T-helper 22 cell (primary cell): Measurements from ENCODE around the gene CCDC3.

Experiments
- DNase-seq: peaks from one replicate; pipeline ENCODE4 v3.0.0-alpha.2; 2020; ENCODE audit warnings: low read depth

The CCDC3 gene

GRCh38 chr10:12922117-12922900, 79.2 kb downstream of the CCDC3 start:
- no peak for DNase-seq

DNA sequence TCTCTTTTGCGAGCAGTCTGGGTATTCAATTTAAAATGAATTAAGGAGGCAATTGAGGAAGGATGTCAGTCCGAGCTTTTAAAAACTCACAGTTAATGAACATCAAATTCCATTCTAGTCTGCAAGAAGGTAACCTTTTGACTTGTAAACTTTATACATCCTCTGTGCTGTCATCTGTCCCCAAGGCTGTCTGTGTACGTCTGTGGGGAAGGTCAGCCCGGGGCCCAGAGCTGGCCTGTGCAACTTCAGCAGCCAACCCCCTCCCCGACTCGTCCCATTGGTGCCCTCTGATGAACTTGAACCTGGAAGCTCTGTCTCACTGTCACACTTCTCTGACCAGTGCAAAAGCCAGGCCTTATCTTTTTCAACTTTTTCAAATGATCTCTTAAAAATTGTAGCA, 80.3 kb downstream of the CCDC3 start:
- no peak for DNase-seq

DNA sequence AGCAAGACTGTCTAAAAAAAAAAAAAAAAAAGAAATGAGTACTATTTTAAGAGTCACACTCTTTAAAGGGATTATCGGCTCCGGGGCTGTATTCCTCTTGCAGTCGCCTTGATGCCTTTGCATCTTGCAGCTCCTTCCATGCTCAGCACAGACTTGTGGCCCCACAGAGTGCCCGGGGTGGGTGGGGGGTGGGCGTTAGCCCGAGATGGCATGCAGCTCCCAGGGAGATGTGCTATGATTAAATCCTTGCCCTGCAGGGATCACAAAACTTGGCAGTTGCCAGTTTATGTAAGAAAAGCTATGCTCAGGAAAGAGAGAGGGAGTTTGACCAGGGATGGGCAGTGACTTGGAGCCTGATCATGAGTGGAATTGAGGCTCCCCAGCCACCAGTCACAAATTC, 81.9 kb downstream of the CCDC3 start:
- DNase-seq = no peak

GRCh38 chr10:12916587-12916986, 84.9 kb downstream of the CCDC3 start:
- no peak for DNase-seq

DNA sequence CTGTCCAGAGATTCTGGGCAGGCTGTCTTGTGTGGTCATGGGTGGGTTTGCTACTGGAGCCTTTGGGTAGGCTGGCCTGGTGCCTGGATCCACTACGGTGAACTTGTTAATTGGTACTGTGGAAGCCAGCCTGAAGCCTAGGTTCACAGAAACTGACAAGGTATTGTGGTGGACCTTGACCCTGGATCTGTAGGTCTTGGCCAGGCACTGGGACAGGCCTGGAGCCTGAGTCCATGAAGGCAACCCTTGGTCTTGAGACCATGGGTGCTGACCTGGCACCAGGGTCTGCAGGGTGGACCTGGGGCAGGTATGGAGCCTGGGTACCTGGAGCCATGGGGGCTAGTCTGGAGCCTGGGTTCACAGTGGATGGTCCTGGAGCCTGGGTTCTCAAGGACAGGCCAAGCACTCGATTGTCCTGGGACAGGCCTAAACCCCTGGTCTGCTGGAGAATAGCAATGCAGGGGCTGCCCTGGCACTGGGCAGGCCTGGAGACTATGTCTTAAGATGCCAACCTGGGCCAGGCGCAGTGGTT, 85.8 kb downstream of the CCDC3 start:
- no peak for DNase-seq

GRCh38 chr10:12914111-12914510, 87.4 kb downstream of the CCDC3 start:
- DNase-seq = no peak

GRCh38 chr10:12911795-12912194, 89.7 kb downstream of the CCDC3 start:
- DNase-seq = no peak

GRCh38 chr10:12910835-12911234, 90.7 kb downstream of the CCDC3 start:
- DNase-seq = no peak

- no peak for DNase-seq
These were observed 91.7 kb downstream of the CCDC3 start for GRCh38 chr10:12909836-12910185.

DNA sequence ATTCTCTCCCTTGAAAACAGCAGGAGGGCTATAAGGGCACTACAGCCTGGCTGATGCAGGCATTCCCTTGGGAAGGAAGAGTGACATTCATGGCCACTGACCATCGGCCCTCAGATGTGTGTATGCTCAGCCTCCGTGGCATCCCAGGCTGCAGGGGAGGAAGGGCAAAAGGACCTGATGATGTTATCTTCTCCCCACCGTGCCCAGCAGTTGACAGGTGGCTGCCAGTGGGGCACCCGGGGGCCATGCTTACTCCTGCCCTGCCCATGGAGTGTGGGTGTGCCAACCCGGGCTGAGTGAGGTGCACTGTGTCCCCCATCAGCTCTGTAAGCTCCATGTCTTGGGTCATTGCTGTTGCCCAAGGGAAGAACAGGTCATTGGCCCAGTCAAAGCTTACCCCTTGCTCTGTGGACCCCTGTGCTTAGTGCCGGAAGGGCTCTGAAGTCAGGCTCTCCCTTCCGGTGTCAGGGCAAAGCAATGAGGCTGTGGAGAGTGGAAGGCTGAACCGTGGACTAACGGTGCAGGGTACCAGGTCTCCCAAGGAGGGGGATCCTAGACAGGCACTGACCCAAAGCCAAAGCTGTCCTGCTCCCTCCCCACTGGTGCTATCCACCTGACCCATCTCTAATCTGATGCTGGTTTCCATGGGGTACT, 92.2 kb downstream of the CCDC3 start:
- no peak for DNase-seq

DNA sequence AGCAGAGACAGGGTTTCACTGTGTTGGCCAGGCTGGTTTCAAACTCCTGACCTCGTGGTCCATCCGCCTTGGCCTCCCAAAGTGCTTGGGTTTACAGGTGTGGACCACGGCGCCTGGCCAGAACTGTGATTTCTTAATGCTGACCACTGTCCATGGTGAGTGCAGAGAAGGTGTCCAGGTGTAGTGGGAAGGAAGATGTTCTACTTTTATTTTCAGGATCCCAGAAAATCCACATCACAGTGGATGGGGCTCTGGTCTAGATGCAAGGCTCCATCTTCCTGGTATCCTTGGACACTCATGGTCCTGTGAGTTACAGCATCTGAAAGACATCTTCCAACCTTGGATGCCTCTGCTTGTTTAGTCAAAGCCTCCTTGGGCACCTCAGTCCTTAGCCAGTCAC, 92.7 kb downstream of the CCDC3 start:
- no peak for DNase-seq

GRCh38 chr10:12907656-12908055, 93.9 kb downstream of the CCDC3 start:
- DNase-seq = no peak

GRCh38 chr10:12906051-12906541, 95.4 kb downstream of the CCDC3 start:
- DNase-seq = no peak

GRCh38 chr10:12905067-12905466, 96.4 kb downstream of the CCDC3 start:
- no peak for DNase-seq

DNA sequence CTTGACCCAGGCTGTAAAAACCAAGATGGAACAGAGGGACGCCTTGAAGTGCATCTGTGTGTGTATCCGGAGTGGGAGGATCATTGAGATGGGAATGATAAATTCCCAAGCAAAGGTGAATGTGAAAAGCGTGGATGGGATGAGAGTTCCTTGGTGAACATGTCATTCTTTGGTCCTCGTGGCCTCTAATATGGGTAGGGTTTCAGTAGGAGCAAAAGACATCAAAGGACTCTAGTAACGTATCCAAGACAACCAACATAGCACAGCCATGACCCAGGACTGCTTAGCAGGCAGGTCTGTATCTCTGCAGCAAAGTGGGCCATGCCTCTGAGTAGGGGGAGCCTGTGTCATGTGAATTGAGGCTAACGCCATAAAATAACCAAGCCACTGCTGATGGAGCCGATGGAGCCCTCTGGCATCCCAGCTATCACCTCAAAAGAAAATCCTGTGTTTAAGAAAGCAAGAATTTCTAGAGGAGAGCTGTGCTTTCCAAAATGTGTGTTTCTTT, 98.6 kb downstream of the CCDC3 start:
- no peak for DNase-seq

- DNase-seq = no peak
These were observed 99.4 kb downstream of the CCDC3 start for GRCh38 chr10:12902135-12902572.

GRCh38 chr10:12899546-12899945, 102.0 kb downstream of the CCDC3 start:
- no peak for DNase-seq

GRCh38 chr10:12898271-12898670, 103.2 kb downstream of the CCDC3 start:
- DNase-seq = no peak

GRCh38 chr10:12897278-12897677, 104.2 kb downstream of the CCDC3 start:
- no peak for DNase-seq

DNA sequence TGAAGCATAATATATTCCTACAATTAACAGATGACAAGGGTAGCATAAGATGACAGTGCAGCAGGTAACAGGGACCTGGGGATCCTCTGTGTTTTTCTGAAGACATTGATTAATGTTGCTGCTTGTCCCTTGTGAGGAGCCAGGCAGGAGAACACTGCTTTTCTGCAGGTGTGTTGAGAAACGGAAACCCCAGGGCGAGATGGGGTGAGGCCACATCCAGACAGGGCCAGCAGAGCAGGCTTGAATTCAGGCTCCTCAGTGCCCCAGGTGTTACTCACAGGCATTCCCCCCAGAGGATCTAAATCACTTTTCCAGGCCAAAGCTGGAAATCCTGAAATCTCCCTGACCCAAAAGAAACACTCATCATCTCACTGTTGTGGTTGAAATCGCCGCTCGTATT, 105.3 kb downstream of the CCDC3 start:
- no peak for DNase-seq

GRCh38 chr10:12892924-12893323, 108.6 kb downstream of the CCDC3 start:
- no peak for DNase-seq

DNA sequence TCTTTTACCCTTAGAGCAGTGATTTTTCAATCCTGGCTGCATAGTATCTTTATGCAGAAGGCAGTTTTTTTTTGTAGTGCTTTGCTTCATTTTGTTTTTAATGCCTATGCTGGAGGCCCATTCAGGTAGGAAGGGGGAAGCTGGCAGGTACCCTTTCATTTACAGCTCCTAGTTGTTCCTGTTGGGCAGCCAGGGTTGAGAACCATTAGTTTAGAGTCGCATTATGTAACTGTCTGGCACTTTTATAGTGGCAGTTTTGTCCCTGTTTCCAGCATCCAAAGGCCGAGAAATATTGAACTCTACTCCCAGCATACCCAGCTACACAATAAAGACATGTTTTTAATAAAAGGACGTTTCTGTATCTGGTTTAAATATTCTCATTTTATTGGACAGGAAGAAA, 110.6 kb downstream of the CCDC3 start:
- no peak for DNase-seq

- DNase-seq = no peak
These were observed 113.0 kb downstream of the CCDC3 start for GRCh38 chr10:12888470-12888869.
